Hematopoietic multipotent progenitor cell (in vitro differentiated cells): ENCODE measurements around the gene PTGIR. TPM values are rescaled to one million over a fixed set of nuclear protein-coding genes. Genes with fewer than 3 reads are reported as not detected.

ENCODE experiments used
- DNase-seq, 3 donors: peaks; one replicate each; pipeline ENCODE4 v3.0.0-alpha.2; 2011 to 2015; ENCODE audit warnings: low read depth in 2 of 3, low spot score in 2 of 3
- total RNA-seq: library from RNA; depleted of rRNA; stranded (reverse); fragments of >200 nt; gene quantifications from one replicate; pipeline ENCODE4 v1.2.3, GENCODE V29; 2012

The PTGIR gene
- total RNA-seq, 1 donor: 4.3 TPM

GRCh38 chr19:46616631-46617322, 8.1 kb downstream of the PTGIR start:
- DNase-seq: peak in 2 of 3 donors; percentile 80 to 88

GRCh38 chr19:46615966-46616365, 8.9 kb downstream of the PTGIR start:
- no peak for DNase-seq

- DNase-seq: peak; percentile 70 to 80 (median 72)
Observed at GRCh38 chr19:46614114-46614722, 10.7 kb downstream of the PTGIR start.

- DNase-seq: no peak
Observed at GRCh38 chr19:46613525-46613924, 11.4 kb downstream of the PTGIR start.

- no peak for DNase-seq
Observed at GRCh38 chr19:46611776-46612175, 13.1 kb downstream of the PTGIR start.

GRCh38 chr19:46610851-46611770, 13.8 kb downstream of the PTGIR start:
- DNase-seq: peak in 2 of 3 donors; percentile 48 to 65

GRCh38 chr19:46610413-46610775, 14.5 kb downstream of the PTGIR start:
- no peak for DNase-seq

- no peak for DNase-seq
Observed at GRCh38 chr19:46609511-46610412, 15.1 kb downstream of the PTGIR start.

GRCh38 chr19:46608581-46609345, 16.1 kb downstream of the PTGIR start:
- DNase-seq: no peak

- no peak for DNase-seq
Observed at GRCh38 chr19:46608178-46608577, 16.7 kb downstream of the PTGIR start.

- DNase-seq: no peak
Observed at GRCh38 chr19:46607448-46607841, 17.4 kb downstream of the PTGIR start.

- DNase-seq: no peak
Observed at GRCh38 chr19:46606681-46607447, 18.0 kb downstream of the PTGIR start.

GRCh38 chr19:46606019-46606418, 18.9 kb downstream of the PTGIR start:
- DNase-seq: no peak

GRCh38 chr19:46605356-46605821, 19.5 kb downstream of the PTGIR start:
- no peak for DNase-seq

- DNase-seq: no peak
Observed at GRCh38 chr19:46604781-46605355, 20.0 kb downstream of the PTGIR start.

- no peak for DNase-seq
Observed at GRCh38 chr19:46603752-46604231, 21.1 kb downstream of the PTGIR start.

- DNase-seq: no peak
Observed at GRCh38 chr19:46603195-46603637, 21.7 kb downstream of the PTGIR start.
